Measurements from ENCODE around the gene PHYKPL.

PHYKPL gene

DNA sequence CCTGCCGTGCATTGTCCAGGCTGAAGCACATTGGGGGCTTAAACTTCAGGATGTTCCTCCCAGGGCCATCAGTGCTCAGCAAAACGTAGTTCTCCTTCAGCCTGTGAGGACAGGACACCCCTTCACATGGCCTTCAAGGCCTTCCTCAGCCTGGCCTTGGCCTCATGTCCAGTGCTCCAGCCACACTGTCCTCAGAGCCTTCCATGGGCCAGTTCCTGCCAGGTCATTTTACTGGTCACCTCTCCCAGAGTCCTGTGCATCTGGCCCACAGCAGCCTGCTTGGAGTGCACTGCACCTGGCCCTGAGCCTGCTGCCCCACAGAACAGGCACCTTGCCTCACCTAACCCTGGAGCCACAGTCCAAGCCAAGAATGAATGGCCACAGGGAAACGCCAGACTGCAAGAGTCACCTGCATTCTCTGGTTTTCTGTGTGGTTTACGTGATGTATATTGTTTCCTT is 19.6 kb downstream of the PHYKPL start:
- TF ChIP-seq GATA3 (IDR thresholded peaks at IDR 0.05; ENCODE audit: low read depth, low read length) (no peak), GATA2 (IDR thresholded peaks at IDR 0.05; ENCODE audit: low read depth, low read length) (no peak)

DNA sequence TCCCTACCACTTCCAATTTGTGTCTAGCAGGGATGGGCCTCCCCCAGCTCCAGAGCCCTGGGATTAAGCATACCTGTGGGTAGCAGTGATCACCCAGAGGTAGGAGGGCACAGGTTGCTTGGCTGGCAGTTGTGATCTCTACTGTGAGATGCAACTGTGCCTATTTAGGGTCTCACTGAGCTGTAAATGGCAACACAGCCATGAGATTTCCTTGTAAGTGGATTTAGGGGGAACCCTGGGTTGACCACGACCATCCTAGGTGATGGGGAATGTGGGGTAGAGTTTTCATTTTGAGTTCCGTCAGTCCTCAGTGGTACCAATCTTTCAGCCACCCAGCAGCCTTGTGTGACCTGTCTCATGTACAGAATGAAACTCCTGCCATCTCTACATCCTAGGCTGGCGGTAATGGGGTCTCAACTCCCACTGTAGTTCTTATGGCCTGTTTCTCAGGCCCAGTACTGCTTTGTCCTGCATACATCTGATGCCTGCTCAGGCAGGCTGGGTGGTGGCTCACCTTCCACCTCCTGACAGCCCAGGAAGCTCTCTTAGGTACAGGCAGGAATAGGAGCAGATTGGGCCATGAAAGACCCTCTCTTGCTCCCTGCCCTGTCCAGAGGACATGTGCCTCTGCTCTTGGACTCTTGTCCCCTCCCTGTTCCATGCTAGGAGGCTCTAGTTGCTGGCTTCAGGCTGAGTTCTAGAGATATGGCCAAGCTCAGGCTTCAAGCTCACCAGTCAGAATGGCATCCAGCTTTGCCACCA is 20.2 kb downstream of the PHYKPL start:
- TF ChIP-seq GATA3 (IDR thresholded peaks at IDR 0.05; ENCODE audit: low read depth, low read length) (no peak), GATA2 (IDR thresholded peaks at IDR 0.05; ENCODE audit: low read depth, low read length) (no peak)

DNA sequence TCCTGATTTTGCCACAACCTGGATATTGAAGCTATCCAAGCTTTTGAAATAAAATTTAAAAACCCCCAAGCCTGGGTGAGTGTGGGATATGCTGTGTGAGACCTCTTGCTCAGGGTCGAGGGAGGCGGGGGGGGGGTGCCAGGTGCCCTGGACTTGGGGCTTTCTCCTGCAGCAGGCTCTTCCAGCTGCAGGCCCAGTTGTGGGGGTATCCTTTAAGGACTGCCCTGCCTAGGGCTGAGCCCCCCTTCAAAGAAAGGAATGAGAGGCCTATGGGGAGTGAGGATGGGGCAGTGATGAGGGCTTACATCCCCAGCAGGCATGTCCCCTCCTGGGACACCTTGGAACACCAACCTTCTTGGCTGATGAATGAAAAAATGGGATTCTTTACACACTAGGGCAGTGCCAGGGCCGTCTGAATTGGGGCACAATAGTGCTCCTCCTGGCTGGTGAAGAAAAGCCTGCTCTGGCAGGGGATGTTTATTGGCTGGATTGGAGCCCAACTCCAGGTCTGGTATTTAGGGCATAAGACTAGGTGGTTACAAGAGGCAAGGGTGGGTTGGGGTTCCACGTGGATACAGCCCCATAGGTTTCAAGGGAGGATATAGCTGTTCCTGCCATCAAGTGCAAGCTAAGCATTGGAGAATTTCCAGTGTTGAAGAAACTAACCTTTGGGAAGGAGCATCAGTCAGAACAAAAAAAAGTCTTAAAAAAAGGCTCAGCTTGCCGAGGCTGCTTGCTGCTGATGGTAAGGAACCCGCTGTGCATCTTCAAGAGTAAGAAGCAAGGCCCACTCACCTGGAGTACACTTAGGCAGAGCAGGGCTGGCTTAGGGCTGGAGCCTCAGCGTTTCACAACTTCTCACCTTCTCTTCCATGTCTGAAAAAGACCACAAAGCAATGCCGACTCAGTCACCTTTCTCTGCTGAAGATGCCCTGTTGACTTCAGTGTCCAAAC is 21.2 kb downstream of the PHYKPL start:
- TF ChIP-seq GATA3 (IDR thresholded peaks at IDR 0.05; ENCODE audit: low read depth, low read length) (no peak), GATA2 (IDR thresholded peaks at IDR 0.05; ENCODE audit: low read depth, low read length) (no peak)

DNA sequence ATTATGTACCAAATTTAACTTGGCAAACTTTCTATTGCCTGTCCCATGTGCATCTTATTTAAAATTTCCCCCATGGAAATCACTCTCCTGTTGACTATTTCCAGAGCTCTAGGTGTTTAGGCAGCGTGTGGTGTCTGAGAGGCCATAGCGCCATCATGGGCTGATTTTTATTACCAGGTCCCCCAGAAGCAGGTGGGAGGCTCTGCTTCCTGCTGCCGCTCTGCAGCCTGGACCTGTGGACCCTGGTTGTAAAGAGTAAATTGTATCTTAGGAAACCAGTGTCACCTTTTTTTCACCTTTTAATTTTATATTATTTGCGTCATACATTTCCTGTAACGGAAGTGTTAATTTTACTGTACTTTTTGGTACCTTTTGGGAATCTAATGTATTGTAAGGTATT is 21.9 kb downstream of the PHYKPL start:
- TF ChIP-seq GATA2 (IDR thresholded peaks at IDR 0.05; ENCODE audit: low read depth, low read length), result no peak
- TF ChIP-seq GATA3 (IDR thresholded peaks at IDR 0.05; ENCODE audit: low read depth, low read length), result no peak

DNA sequence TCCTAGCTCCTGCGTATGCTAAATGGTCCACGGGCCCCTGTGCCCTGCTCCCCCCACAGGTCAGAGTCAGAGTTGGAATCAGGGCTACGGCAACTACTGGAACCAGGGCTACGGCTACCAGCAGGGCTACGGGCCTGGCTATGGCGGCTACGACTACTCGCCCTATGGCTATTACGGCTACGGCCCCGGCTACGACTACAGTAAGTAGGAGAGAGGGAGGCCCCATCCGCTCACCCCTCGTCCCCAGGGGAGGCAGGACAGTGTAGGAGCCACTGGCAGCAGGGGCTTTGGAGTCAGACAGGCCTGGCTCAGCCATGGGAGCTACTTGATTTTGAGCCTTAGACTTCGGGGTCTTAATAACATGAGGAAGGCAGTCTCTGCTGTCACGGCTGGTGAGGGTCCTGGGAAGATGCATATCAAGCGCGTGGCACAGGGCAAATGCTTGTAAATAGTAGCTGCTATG is 22.5 kb downstream of the PHYKPL start:
- TF ChIP-seq GATA2 (IDR thresholded peaks at IDR 0.05; ENCODE audit: low read depth, low read length), result no peak
- no peak for TF ChIP-seq GATA3 (IDR thresholded peaks at IDR 0.05; ENCODE audit: low read depth, low read length)

DNA sequence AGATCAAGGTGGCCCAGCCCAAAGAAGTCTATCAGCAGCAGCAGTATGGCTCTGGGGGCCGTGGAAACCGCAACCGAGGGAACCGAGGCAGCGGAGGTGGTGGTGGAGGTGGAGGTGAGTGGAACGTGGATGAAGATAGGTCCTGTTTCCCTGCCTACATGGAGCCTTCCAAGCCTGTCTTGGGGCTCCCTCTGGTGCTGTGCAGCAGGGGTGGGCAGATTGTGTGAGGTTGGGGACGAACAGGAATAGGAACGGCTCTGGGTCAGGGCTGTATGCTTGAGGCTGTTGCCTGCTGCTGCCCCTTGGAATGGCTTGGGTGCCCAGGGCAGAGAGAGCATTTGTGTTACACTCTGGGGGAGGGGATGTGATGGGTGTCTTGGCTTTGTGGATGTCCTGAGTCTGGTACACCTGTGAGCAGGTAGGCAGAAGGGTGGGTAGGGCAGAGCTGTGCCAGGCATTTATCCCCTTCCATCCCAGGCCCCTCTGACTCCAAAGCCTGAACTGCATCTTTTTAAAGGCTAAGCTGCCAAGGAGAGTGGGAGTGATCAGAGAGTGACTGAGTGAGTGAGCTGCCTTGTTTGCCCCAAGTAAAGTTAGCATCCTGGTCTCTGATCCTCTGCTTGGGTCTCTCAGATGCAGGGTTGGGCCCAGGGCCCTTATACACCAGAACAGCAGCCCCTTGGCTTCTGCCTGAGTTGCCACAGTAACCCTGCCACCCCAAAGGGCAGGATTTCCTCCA is 23.1 kb downstream of the PHYKPL start:
- TF ChIP-seq GATA3 (IDR thresholded peaks at IDR 0.05; ENCODE audit: low read depth, low read length), result no peak
- no peak for TF ChIP-seq GATA2 (IDR thresholded peaks at IDR 0.05; ENCODE audit: low read depth, low read length)

DNA sequence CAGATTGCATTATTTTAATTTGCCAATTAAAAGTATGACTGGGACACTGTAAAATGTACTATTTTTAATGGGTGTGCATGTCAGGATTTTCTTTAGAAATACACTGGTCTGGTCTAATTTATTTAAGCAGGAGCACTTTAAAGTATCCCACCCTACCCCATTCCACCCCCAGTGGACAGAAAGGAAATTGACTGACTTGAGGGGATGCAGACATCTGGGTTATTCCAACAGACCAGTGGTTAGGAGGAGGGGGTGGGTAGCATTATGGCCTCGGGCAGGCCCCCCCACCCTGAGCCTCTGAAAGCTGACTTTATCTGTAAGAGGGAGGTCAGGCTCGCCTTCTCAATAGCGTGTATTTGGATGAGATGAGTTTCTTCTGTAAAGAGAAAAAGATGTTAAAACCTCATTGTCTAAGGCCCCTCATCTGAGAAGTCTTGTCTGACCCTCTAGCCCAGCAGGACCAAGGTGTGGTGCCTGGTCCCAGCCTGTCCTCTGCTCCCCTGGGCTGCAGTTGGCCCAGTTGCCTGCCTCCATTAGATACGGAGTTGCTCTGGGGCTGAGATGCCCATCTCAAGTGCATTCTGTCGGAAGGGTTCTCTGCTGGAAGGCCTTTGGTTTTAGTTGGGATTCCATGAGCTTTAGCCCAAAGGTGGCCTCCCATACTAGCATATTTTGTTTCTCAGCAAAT is 23.9 kb downstream of the PHYKPL start:
- no peak for TF ChIP-seq GATA2 (IDR thresholded peaks at IDR 0.05; ENCODE audit: low read depth, low read length)
- TF ChIP-seq GATA3 (IDR thresholded peaks at IDR 0.05; ENCODE audit: low read depth, low read length), result no peak

DNA sequence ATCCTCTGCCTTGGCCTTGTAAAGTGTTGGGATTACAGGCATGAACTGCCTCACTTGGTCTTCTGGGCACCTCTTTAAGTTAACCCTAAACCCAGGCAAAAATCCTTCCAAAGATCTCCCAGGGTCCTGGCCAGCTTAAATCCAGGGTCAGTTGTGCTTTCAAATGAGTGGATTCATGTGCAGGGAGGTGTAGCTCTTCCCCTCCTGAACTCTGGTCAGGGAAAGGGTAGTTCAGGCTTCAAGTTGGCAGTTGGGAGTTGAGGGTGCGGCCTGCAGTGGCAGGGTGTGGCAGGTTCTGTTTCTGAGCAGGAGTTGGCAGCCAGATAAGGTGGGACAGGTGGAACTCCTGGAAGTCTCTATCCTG is 24.7 kb downstream of the PHYKPL start:
- no peak for TF ChIP-seq GATA3 (IDR thresholded peaks at IDR 0.05; ENCODE audit: low read depth, low read length)
- no peak for TF ChIP-seq GATA2 (IDR thresholded peaks at IDR 0.05; ENCODE audit: low read depth, low read length)

DNA sequence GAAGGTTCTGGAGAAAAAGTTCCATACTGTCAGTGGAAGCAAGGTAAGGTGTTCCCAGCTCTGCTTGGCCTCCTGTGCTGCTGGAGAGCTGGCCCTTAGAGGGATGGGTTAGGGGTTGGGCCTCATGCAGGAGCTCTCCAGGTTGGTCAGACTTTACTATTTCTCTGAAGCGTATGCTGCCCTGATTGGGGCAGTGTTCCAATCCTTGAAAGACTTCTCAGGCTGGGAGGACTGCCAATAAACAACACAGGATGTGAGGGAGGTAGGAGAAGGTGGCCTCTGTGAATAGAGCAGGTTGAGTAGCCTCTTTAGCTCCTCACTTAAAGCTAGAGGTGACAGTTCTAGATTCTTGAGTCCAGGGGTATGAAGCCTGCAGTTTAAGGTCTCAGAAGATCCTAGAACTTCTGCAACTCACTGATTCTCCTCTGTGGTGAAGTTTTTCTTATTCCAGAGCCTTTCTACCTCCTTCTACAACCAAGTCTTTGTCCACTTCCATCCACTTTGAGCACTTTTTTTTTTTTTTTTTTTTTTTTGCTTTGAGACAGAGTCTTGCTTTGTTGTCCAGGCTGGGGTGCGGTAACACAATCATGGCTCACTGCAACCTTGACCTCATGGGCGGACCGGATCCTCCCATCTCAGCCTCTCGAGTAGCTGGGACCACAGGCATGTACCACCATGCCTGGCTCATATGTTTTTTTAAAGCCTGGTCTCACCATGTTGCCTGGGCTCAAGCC is 25.3 kb downstream of the PHYKPL start:
- TF ChIP-seq GATA2 (IDR thresholded peaks at IDR 0.05; ENCODE audit: low read depth, low read length) (no peak), GATA3 (IDR thresholded peaks at IDR 0.05; ENCODE audit: low read depth, low read length) (no peak)

DNA sequence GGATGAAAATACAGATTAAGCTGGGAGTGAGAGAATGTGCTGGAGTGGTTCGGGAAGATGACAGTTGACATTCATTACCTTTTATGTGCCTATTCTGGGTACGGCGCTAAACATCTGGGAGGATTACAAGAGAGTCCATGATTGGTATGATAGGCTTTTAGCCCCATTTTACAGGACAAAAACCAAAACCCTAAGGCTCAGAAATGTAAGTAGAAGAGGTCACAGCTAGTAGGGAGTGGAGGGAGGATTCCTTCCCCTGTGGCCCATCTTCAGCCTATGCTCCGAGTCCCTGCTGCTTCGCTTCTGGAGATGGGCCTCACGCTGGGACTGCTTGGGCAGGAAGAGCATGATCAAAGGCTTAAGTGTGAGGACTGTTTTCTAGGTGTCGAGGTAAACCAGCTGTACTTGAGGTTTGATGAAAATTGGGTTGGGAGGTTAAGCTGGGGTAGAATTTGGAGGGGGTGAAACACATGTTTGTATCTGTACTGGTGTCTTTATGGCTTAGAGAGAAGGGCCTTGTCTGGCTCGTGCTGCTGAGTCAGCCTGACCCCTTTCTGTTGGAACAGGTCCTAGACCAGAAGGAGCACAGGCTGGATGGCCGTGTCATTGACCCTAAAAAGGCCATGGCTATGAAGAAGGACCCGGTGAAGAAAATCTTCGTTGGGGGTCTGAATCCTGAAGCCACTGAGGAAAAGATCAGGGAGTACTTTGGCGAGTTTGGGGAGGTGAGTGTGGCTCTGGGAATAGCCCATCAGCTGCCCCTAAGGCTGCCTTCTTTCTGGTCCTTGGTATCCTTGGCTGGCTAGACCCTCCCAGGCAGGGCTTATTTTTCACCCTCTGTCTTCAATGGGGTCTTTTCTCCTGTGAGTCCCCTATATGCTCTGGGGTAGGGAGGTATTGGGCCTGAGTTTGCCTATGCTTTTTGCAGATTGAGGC is 26.2 kb downstream of the PHYKPL start:
- no peak for TF ChIP-seq GATA2 (IDR thresholded peaks at IDR 0.05; ENCODE audit: low read depth, low read length)
- TF ChIP-seq GATA3 (IDR thresholded peaks at IDR 0.05; ENCODE audit: low read depth, low read length), result no peak

DNA sequence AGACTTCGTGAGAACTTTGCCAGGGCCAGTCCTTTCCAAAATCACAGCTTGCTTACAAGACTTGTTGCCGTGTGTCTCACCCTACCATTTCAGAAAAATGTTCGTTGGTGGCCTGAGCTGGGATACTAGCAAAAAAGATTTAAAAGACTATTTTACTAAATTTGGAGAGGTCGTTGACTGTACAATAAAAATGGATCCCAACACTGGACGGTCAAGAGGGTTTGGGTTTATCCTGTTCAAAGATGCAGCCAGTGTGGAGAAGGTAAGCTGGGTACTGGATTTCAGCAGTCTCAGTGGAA is 26.9 kb downstream of the PHYKPL start:
- TF ChIP-seq GATA2 (IDR thresholded peaks at IDR 0.05; ENCODE audit: low read depth, low read length) (no peak), GATA3 (IDR thresholded peaks at IDR 0.05; ENCODE audit: low read depth, low read length) (no peak)

Measured in SH-SY5Y (cell line).